Measurements from ENCODE around the gene C12orf75.
"Not testable (repeated sequence)": the region's sequence is repeated elsewhere in the genome, so short reads cannot be mapped to it uniquely, and the experiment has no call there.

Gene C12orf75

DNA sequence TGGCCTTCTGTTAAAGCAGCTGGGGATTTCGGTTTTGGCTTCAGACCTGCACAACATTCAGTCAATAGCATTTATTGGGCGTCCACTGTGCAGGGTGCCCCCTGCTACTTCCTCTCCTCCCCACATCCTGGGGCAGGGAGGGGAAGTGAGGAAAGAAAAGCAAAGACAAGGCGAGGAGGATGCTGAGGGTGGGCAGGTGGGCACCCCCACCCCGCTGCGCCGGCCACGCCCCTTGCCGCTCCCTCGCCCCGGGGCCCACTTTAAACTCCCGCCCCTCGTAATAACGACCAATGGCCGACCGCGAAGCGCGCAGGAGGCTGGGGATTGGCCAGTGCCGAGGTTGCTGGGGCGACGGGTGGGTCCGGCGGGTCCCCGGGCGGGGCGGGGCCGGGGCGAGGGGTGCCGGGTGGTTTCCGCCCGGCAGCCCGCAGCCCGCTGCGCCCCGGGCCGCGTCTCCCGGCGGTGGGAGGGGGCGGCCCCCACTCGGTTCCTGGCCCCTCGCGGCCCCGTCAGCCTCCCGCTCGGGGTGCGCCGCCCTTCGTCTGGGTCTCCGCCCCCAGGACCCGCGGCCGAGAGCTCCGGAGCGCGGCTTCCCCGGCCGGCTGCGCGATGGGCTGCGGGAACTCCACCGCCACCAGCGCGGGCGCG lies at the start of gene C12orf75:
C12orf75 (plus strand) TSS at position 409 of the 648 bp plus-strand sequence; CDS start at position 610, 201 bp downstream.
- peak; percentile 86 for DNase-seq

DNA sequence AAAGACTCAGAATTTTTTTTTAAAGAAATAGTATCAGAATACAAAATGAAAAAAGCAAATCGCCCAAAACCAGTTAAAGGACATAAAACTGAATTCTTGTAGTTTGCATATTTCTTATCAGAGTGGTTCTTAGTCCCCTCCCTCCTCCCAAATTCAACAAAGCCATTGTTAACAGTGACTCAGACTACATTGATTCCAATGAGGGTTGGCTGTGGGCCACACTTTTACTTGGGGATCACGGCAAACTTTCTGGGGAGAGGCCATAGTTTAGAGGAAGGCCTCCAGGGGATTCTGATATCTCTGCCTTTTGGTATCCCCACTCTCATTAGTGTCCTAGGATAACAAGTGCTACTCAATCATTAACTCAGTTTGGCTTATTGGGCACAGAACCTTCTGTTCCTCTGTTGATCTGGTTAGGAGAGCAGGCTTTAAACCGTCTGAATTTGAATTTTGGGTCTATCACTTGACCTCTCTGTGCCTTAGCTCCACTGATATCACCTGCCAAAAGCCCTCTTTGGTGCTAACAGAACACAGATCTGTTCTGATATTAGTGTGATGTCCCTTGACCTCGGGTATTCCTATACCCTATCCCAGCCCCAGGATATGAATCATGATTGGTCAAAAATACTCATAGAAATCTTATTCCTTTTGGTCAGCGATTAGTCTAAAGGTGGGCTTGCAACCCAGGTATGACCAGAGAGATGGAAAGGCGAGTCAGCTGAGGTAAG lies 49.4 kb upstream of the C12orf75 start:
- DNase-seq, result no peak

DNA sequence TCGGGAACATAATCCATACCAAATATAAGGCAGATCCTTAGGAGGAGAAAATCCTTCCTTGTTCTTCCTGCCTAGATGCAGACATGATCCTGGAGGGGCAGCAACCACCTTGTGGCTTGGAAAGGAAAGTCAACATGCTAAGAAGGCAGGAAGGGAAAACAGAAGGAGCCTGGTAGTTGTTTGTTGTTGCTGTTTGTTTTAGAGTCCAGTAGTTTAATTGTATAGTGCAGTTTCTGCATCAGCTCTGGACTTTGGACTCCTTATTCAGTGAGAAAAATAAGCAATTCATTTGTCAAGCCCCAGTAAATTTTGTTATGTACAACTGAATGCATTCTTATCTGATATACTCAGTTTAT lies 48.8 kb upstream of the C12orf75 start:
- DNase-seq, result no peak

DNA sequence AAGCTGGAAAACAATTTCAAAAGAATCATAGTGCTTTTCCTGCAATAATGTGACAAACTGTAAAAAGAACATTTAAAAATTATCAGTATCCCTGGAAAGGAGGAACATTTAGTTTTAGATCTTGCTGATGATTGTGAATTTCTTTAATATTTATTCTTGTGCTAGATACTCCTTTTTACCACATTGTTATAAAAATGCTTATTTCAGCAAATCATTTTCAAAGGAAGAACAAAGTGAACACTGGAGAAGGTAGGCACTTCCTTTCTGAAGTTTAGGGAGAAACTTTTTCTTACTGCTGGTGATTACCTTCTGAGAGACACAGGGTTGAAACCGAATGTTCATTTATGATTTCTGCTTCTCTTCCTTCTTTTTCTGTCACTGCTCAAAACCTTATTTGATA lies 45.1 kb upstream of the C12orf75 start:
- no peak for DNase-seq

DNA sequence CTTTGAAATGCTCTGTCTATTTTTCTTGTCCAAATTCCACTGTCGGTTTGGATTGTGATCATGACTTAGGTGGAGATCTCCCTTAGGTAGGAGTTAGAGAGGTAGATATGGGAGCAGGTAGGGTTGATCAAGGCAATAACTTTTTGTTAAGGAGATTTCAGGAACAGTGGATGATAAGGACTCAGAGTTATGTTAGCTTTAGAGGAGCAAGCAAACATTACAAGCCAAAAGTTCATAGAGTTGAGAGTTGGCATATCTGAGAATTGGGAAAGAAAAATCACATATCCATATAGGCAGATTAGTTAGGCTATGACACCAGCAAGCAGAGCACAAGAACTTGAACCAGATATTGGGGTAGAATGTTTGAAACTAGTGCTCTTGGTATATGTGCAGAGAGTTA lies 43.1 kb upstream of the C12orf75 start:
- no peak for DNase-seq

DNA sequence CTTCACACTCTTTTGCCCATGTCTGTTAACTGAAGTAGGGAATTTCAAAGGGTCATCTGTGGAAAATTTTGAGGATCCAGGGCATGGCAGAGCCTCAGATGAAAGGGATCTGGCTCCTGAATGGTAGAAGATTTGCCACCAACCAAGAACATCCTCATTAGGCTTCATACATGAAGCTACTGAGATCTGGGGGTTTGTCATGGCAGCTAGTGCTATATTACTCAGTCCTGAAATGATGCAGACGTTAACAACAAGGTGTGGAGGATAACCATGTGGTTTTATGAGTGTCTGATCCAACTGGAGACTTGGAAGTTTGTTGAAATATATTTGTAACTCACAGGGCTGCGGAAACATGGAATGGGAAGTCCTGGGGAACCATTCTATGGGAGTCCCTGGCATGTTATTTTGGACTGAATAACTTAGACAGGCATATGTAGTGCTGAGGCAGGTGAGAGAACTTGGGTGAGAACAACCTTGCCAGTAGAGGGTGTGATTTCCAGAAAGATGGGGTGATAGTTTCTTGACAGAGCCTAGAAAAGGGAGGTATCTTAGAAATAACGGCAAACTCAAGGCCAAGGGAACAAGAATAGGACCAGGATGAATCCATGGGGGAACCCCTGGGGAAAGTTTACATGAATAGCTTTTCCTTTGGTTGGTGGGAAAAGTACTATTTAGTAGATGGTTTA lies 42.0 kb upstream of the C12orf75 start:
- DNase-seq, result no peak

DNA sequence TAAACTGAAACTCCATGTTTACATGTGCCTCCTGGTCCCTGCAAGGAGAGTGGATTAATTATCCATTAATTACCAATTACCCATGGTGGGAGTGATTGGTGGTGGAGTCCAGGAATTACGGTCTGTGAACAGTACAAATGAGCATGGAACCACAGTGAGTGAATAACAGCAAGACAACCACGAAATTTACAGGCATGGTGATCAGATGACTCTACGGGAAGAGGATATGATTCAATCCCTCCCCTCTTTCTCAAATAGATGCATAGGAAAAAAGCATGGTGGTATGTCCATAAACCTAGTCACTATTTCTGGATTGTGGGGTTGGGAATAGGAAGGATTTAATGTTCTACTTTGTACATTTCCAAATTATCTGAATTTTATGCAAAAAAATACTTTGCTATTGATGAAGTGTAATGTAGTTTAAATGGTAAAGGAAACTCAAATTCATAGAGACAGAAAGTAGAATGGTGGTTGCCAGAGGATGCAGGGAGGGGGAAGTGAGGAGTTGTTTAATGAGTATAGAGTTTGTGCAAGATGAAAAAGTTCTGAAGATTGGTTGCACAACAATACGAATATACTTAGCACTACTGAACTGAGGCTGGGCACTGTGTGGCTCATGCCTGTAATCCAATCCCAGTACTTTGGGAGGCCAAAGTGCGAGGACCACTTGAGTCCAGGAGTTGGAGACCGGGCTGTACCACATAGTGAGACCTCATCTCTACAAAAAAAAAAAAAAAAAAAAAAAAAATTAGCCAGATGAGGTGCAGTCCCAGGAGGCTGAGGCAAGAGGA lies 41.2 kb upstream of the C12orf75 start:
- DNase-seq, result no peak

DNA sequence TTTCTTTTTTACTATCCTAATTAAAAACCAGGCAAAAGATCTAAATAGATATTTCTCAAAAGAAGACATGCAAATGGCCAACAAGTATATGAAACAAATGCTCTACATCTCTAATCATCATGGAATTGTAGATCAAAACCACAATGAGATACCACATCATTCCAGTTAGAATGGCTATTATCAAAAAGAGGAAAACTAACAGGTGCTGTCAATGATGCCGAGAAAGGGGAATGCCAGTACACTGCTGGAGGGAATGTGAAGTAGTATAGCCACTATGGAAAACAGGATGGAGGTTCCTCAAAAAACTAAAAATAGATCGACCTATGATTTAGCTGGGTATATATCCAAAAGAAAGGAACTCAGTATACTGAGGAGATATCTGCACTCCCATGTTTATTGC lies 39.0 kb upstream of the C12orf75 start:
- DNase-seq, result no peak

DNA sequence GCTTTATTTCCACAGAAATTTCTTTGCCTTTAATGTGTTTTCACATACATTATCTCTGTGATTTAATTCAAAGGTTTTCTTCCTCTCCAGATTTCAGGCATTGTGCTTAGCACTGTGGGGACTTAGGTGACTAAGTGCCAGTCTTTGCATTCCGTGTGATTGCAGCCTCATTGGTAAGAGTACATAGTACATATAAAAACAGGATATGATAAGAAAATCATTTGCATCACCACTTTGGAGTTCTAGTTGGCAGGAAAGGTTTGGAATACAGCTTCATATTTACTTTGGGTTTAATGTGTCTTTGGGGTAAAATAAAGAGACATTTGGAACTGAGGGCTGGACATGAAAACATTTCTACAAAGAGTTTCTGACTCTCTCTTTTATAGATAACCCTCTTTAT lies 37.8 kb upstream of the C12orf75 start:
- DNase-seq, result no peak

DNA sequence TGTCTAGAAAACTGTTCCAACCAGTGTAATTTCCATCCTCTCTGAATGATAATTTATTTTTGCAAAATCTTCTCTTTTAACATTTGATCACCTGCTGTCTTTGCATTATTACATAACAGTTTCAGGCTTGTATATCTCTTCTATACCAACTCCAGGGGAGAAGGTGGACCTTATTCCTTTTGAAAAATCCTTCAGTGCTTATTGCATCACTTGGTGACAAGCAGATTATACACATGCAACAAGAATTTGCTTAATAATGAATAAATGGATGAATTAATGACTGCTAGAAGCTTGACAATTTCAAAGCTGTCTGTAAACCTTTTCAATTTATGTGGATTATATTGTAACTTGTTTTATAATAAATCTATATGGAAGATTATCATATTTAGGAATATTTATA lies 37.3 kb upstream of the C12orf75 start:
- DNase-seq, result no peak

DNA sequence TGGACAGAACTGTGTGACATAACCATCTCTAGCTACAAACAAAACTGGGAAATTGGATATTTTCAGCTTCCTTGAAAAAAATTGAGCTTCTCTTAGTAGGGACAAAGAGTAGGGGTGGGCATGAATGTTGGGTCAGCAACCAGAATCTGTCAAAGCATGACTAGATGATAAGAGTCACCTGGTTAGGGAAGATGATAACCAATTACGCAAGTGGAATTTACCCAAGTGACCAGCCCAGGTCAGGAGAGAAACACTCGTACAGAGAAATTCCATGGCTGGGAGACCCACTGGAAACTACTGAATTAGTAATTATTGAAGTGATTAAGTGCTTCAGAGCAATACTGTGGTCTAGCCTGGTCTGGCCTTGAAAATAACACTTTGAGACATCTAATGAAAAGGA lies 36.3 kb upstream of the C12orf75 start:
- DNase-seq, result no peak

DNA sequence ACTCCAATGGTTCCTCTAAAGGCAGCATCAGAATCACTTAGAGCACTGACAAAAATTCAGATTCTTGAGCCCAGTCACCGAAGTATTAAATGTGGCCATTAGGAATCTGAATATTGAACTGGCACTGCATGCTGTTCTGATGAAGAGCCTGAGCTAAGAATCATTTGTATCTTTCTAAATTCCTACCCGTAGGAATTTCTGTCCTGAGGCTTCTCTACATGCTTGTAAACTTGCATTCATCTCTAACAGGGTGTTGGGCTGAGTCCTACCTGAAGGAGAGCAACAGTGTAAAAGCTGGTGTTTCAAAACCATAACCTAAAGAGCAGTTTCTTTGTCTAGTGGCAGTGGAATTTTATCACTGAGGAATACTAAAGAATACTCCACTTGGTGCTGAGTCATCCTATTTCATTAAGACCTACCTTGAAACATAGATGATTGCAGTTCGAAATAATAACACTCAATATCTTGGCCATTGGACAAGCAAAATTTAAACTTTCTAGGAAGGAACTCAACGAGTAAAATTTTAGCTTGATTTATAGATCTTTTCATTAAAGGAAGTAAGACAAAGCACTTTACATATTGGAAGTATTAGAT lies 35.5 kb upstream of the C12orf75 start:
- no peak for DNase-seq

DNA sequence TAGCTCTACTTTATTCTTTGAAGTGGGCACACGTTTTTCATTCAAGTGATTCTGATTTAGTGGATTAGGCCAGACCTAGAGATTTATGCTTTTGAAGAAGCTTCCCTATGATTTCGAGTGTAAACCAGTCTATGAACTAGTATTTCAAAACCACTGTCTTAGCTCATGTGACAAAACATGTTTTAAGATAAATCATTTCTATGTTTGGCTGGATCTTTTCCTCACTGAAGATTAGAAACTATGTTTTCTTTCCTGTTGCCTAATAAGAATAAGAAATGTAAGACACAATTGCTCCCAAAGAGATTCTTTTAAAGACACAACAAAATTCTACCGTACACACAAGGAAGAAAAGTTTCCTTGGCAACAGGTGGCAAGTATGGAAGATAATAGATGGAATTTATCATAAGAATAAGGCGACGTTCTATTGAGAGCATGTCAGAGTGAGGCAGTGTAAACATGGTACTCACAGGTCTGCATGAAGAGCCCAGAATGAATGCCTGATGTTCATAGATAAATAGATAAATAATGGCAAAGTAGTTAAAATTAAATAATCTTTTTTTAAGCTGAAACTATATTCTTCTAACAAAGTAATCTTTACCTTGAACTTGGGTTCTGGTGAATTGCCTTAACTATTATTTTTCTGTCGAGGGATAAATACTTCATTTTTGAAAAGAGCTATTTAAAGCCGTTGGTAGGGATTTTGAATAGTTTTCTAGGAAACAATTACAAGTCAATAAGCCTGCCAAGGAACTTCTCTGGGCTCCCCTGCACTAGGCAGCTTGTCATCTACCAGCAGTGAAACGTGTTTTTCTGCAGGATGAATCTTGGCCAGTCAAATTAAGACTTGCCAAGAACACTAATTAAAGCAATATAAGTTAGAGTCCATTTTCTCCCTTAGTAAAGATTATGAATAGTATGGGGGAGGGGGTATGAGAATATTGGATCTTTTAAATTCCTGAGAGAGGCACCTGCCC lies 34.1 kb upstream of the C12orf75 start:
- no peak for DNase-seq

DNA sequence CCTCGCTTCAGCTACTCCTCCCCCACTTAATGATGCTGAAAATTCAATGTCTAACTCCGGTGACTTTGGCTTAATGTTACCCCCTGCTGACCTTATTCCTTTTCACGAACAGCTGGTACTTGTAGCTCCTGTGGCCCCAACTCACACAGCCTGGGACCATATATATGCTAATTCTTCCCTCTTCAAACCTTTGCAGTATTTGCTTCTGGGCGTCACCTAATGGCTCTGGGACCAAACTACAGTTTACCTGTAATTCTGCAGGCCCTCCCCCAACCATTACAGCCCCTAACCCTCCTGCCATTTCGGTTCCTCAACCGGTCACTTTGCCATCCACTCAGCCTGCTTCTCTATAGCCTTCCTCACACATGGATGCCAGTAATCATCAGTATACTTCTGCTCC lies 29.6 kb upstream of the C12orf75 start:
- no peak for DNase-seq

DNA sequence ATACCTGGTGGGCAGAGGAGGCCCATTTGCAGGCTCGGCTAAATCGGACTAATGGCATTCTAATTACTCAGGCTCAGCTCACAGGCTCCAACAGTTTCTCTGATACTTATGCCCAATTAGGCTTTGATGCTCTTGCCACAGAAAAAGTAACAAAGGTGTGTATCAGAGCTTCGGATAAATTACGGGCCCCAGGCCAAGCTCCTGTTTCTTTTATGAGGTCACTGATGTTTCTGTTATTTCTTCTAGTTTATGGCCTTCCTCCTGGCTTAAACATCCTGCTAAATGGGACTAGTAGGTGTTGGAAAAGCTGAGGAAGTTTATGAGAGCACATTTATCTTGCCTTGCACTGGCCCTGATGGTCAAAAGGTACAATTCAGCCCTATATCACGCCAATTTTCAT lies 28.8 kb upstream of the C12orf75 start:
- no peak for DNase-seq

DNA sequence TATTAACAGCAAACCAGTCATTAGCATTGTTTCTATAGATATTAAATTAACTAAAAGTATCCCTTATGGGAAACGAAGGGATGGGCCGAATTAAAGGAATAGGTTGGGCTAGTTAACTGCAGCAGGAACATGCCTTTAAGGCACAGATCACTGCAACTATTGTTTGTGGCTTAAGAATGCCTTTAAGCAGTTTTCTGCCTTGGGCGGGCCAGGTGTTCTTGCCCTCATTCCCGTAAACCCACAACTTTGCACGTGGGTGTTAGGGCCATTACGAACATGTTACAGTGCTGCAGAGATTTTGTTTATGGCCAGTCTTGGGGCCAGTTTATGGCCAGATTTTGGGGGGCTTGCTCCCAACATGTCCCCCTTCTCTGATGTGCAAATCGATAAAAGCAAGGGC lies 27.5 kb upstream of the C12orf75 start:
- not testable (repeated sequence) for DNase-seq

DNA sequence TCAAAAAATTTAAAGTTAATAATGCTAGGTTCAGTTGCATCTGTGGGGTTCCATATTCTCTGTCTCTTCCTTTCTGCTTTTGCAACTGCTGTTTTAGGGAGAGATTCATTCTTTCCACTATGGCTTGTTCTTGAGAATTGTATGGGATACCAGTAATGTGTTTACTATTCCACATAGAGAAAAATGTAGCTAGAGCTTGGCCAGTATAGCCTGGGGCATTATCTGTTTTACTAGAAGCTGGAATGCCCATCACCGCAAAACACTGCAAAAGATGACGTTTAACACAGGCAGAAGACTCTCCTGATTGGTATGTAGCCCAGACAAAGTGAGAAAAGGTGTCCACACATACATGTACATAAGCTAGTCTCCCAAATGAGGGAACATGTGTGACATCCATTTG lies 25.9 kb upstream of the C12orf75 start:
- not testable (repeated sequence) for DNase-seq

DNA sequence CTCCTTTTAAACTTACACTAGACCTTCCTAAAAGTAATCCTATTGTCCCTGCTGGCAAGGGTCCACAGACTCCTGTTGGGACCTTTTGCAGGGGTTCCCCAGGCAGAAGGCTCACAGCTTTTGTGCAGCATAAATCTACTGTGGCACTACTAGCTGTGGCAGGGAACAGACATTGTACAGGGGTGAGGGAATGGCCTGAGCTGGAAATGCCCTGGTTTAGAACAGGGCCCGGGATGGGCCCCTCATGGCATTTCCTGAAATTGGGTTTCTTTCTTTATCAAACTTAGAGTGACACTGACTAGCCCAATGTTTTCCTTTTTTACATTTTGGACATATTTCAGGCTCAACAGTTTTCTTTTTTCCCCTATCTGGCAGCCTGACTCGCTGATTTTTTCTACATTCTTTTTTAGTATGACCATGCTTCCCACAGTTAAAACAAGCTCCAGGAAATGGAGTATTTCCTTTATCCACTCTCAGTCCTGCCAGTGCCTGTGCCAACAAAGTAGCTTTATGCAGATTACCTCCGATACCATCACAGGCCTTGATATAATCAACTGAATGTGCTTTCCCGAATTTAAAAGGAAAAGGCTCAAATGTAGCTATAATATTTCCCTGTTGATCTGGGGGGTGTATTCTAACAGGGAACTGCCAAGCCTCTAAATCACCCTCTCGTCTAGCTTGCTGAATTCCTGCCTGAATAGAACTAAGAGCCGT lies 22.7 kb upstream of the C12orf75 start:
- DNase-seq, result not testable (repeated sequence)

DNA sequence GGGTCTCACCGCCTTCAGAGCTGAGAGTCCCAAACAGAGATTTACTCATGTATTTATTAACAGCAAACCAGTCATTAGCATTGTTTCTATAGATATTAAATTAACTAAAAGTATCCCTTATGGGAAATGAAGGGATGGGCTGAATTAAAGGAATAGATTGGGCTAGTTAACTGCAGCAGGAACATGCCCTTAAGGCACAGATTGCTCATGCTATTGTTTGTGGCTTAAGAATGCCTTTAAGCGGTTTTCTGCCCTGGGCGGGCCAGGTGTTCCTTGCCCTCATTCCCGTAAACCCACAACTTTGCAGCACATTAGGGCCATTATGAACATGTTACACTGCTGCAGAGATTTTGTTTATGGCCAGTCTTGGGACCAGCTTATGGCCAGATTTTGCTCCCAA lies 21.7 kb upstream of the C12orf75 start:
- not testable (repeated sequence) for DNase-seq

DNA sequence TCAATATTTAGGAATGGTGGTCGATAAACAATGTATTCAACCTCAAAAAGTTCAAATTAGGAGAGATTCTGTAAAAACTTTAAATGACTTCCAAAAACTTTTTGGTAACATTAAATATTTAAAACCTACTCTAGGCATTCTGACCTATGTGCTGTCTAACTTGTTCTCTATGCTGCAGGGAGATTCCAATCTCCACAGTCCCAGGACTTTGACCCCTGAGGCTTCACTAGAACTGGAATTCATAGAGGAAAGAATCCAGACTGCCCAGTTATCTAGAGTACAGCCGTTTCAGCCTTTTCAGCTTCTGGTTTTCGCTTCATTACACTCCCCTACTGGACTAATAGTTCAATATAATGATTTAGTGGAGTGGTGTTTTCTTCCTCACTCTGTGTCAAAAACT lies 21.1 kb upstream of the C12orf75 start:
- not testable (repeated sequence) for DNase-seq
